Measurements from ENCODE around the gene TXNDC11. TPM values are rescaled to one million over a fixed set of nuclear protein-coding genes. Genes with fewer than 3 reads are reported as not detected.

TXNDC11 gene
- total RNA-seq, 1 donor from 2014 or later, result 39.7 TPM

DNA sequence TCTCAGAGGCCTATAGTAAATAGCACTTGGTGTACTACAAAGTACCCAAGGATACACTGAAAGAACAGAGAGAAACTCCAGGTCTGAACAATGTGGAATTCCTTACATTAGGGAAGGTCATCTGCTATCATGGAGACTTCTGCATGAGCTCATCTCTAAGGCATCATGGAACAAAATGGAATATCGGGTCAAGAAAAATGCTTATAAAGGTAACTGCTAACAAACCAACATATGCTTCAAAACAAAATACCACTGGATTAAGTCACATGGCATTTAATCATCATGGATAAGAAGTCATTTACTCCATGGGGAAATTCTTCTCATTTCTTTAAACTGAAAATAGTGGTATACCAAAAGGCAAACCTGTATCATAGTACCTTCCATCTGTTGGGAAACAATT is 34.2 kb downstream of the TXNDC11 start:
- no peak overlapping the region for H3K4me3 Mint-ChIP-seq (ENCODE audit: unreplicated experiment)
- H3K36me3 Mint-ChIP-seq (ENCODE audit: low read depth), result peaks cover 8% of the 10 kb centered on the region
- H3K4me1 Mint-ChIP-seq (ENCODE audit: low read depth), result peaks cover 10% of the 10 kb centered on the region
- H3K27ac Mint-ChIP-seq (ENCODE audit: unreplicated experiment), result peak overlapping the region; percentile 14
- H3K9me3 Mint-ChIP-seq (ENCODE audit: low read depth), result no peaks in the 10 kb centered on the region
- no peaks in the 10 kb centered on the region for H3K27me3 Mint-ChIP-seq (ENCODE audit: low read depth)
- DNase-seq (ENCODE audit: low spot score), result no peak
- TF ChIP-seq, protein P1, sequence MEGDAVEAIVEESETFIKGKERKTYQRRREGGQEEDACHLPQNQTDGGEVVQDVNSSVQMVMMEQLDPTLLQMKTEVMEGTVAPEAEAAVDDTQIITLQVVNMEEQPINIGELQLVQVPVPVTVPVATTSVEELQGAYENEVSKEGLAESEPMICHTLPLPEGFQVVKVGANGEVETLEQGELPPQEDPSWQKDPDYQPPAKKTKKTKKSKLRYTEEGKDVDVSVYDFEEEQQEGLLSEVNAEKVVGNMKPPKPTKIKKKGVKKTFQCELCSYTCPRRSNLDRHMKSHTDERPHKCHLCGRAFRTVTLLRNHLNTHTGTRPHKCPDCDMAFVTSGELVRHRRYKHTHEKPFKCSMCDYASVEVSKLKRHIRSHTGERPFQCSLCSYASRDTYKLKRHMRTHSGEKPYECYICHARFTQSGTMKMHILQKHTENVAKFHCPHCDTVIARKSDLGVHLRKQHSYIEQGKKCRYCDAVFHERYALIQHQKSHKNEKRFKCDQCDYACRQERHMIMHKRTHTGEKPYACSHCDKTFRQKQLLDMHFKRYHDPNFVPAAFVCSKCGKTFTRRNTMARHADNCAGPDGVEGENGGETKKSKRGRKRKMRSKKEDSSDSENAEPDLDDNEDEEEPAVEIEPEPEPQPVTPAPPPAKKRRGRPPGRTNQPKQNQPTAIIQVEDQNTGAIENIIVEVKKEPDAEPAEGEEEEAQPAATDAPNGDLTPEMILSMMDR (IDR thresholded peaks at IDR 0.05), result no peak

DNA sequence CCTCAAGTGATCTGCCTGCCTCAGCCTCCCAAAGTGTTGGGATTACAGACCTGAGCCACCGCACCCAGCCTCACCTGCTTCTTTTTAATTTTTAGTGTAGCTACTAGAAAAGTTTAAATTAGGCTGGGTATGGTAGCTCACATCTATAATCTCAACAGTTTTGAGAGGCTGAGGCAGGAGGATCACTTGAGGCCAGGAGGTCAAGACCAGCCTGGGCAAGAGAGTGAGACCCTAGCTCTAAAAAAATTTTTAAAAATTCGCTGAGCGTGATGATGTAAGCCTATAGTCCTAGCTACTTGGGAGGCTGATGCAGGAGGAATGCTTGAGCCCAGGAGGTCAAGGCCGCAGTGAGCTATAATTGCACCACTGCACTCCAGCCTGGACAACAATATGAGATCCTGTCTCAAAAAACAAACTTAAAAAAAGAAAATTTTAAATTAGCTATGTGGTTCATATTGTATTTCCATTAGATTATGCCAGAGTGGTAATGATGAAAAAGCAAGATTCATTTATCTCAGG is 34.9 kb downstream of the TXNDC11 start:
- Mint-ChIP-seq H3K27me3 (ENCODE audit: low read depth) (no peaks in the 10 kb centered on the region), H3K27ac (ENCODE audit: unreplicated experiment) (no peak overlapping the region)
- TF ChIP-seq, protein P1 (IDR thresholded peaks at IDR 0.05), result no peak

GRCh38 chr16:11706180-11706742 is 36.4 kb downstream of the TXNDC11 start:
- no peak for DNase-seq (ENCODE audit: low spot score)
- peaks cover 9% of the 10 kb centered on the region for H3K36me3 Mint-ChIP-seq (ENCODE audit: low read depth)
- H3K4me1 Mint-ChIP-seq (ENCODE audit: low read depth), result peaks cover 10% of the 10 kb centered on the region
- no peaks in the 10 kb centered on the region for H3K27me3 Mint-ChIP-seq (ENCODE audit: low read depth)
- H3K9me3 Mint-ChIP-seq (ENCODE audit: low read depth), result no peaks in the 10 kb centered on the region
- no peak overlapping the region for H3K27ac Mint-ChIP-seq (ENCODE audit: unreplicated experiment)
- TF ChIP-seq, protein P1 (IDR thresholded peaks at IDR 0.05), result no peak
- H3K4me3 Mint-ChIP-seq (ENCODE audit: unreplicated experiment), result no peak overlapping the region

More for the DNA sequence above, 34.9 kb downstream of the TXNDC11 start:
- no peak for DNase-seq (ENCODE audit: low spot score)
- peaks cover 10% of the 10 kb centered on the region for H3K4me1 Mint-ChIP-seq (ENCODE audit: low read depth)
- no peaks in the 10 kb centered on the region for H3K9me3 Mint-ChIP-seq (ENCODE audit: low read depth)
- H3K4me3 Mint-ChIP-seq (ENCODE audit: unreplicated experiment), result no peak overlapping the region
- H3K36me3 Mint-ChIP-seq (ENCODE audit: low read depth), result peaks cover 8% of the 10 kb centered on the region

GRCh38 chr16:11705311-11706025 is 37.2 kb downstream of the TXNDC11 start:
- H3K4me3 Mint-ChIP-seq (ENCODE audit: unreplicated experiment), result no peak overlapping the region
- H3K27ac Mint-ChIP-seq (ENCODE audit: unreplicated experiment), result no peak overlapping the region
- H3K4me1 Mint-ChIP-seq (ENCODE audit: low read depth), result peaks cover 10% of the 10 kb centered on the region
- H3K9me3 Mint-ChIP-seq (ENCODE audit: low read depth), result no peaks in the 10 kb centered on the region
- H3K36me3 Mint-ChIP-seq (ENCODE audit: low read depth), result peaks cover 11% of the 10 kb centered on the region
- TF ChIP-seq, protein P1 (IDR thresholded peaks at IDR 0.05), result no peak
- no peak for DNase-seq (ENCODE audit: low spot score)
- H3K27me3 Mint-ChIP-seq (ENCODE audit: low read depth), result no peaks in the 10 kb centered on the region

- Mint-ChIP-seq H3K4me1 (ENCODE audit: low read depth) (peaks cover 10% of the 10 kb centered on the region), H3K27ac (ENCODE audit: unreplicated experiment) (no peak overlapping the region), H3K9me3 (ENCODE audit: low read depth) (no peaks in the 10 kb centered on the region), H3K36me3 (ENCODE audit: low read depth) (peaks cover 34% of the 10 kb centered on the region), H3K4me3 (ENCODE audit: unreplicated experiment) (no peak overlapping the region), H3K27me3 (ENCODE audit: low read depth) (no peaks in the 10 kb centered on the region)
- TF ChIP-seq, protein P1 (IDR thresholded peaks at IDR 0.05), result no peak
- DNase-seq (ENCODE audit: low spot score), result no peak
Observed at GRCh38 chr16:11700264-11701029, 42.2 kb downstream of the TXNDC11 start.

All from chondrocyte (in vitro differentiated cells).